Measurements from ENCODE around the gene MXI1.

Gene MXI1

DNA sequence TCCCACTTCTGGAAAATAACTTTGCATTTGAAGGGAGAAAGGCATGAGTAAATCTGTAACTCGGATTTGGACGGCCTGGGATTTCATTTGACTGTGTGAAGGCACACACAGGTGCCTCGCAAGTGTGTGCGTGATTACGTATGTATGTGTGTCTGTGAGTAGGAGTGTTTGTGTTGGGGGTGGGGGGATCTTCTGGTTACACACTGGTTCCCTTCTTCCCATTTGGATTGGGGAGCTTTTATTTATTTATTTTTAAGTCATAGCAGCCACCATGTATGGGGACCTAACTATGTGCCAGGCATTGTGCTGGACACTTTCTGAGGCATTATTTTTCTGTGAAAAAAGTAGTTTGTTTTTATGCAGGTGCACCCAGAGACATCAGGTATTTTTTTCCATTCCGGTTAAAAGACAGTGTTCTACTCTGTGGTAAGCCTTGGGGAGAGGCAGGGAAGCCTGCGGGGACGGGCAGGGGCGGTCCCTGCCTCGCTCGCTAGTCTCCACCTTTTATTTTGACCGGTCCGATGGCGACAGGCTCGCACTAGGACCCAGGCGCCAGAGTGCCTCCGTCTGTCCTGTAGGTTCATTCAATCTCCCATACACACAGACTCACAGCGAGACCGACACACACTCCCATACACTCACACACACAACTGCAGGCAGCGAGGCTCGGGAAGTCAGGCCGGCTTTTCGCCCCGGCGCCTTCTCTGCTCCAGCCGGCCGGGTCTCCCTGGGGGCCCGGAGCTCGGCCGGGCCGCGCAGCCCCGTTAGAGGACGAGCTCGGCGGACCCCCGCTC is at the start of gene MXI1:
TSS of gene MXI1 (plus strand) at position 595 of the 794 bp plus-strand sequence. CDS start 204 bp downstream, outside the sequence.
- DNase-seq (ENCODE audit: low spot score), result peak; percentile 45

DNA sequence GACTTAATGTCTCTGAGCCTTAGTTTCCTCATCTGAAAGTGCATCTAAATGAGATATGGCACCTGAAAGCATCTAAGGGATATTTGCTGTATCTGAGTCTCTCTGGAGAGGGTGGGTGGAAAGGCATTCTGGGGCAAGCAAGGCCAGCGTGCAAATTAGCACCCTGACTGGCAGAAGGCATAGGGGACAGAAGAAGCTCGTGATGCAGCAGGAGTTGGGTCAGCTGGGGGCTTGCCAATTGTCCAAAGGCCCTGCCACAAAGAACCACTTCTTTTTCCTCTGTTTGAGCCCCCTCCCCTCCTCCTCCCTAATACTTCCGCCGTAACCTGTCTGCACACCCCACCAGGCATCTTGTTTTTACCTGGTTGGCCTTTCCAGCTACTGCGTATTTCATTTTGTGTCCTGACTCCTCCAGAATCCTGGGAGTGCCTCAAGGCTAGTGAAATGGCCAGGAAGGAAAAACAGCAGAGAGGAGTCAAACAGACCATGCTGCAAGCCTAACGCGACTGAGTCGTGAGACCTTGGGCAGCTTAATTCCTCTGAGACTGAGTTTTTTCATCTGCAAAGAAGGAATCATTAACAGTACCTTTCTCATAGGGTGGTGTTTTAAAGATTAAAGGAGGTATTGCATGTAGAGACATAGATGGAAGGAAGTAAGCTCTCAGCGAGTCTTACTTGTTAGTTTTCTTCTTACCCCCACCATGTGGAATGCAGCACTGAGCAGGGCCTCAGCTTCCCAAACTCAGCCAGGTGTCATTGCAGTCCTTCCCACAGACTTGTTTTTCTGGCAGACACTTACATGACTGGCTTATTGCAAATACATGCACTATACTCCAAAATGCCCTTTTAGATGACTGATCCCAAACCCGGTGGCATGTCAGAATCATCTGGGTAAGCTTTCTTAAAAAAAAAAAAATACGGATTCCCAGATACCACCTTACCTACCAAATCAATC is 49.1 kb upstream of the MXI1 start:
- DNase-seq (ENCODE audit: low spot score), result no peak

DNA sequence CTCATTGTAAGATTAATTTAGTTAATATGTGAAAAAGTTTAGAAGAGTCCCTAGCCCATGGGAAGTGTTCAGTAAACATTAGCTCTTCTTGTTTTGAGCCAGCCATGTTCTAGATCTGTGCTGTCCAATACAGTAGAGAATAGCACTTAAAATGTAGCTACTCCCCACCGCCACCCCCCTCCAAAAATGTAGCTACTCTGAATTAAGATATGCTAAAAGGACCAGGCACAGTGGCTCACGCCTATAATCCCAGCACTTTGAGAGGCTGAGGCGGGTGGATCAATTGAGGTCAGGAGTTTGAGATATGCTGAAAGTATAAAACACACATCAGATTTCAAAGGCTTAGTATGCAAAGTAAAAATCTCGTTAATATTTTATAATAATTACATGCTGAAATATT is 47.3 kb upstream of the MXI1 start:
- DNase-seq (ENCODE audit: low spot score), result no peak

DNA sequence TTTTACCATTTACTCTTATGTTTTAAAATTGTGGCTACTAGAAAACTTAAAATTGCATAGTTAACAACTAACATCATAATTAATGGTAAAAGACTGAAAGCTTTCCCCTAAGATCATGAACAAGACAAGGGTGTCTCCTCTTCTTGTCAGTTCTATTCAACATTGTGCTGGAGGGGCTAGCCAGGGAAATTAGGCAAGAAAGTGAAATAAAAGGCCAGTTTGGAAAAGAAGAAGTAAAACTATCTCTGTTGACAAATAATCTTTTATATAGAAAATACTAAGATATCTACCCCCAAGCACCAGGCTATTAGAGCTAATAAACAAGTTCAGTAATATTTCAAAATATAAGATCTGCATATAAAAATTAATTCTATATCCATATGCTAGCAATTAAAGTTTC is 46.9 kb upstream of the MXI1 start:
- DNase-seq (ENCODE audit: low spot score), result no peak

DNA sequence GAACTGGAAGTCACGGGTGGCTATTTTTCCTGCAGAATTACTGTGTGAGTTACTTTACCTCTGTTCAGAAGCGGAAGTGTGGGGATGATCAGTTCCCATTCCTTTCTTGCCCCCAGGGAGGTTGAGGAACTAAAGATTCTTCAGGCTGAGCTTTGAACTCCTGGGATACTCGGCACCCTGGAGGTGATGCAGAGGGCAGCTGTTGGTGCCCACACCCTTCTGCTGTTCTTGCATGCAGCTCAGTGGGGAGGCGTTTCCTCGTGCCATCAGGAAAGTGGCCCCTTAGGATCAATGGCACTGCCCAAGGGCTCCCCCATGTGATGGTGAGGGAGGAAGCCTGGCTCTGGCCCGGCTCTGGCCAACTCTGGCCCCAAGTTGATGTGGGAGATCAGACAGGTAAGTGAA is 44.7 kb upstream of the MXI1 start:
- no peak for DNase-seq (ENCODE audit: low spot score)

DNA sequence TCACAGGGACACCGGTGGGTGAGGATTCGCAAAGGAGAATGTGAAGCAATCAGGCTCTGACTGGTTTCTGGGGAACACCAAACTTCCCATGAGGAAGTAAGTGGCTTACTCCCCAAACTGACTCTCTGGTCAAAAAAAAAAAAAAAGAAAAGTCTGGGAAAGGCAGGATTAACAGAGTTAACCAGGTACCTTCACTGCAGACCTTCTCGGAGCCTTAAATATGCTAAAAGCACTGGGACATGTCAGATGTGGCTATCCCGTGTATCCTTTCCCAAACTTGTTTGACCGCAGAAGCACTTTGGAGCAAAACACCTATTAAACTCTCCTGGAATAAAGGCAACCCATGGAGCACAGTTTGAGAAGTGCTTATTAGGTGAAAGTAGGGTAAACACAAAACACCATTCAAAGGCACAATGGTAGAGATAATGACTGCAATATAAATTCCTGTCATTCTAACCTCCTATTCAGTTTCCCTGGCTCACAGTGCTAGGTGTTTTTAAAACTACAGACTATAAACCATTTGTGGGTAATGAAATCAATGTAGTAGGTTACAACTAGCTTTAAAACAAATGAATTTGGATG is 44.1 kb upstream of the MXI1 start:
- no peak for DNase-seq (ENCODE audit: low spot score)

DNA sequence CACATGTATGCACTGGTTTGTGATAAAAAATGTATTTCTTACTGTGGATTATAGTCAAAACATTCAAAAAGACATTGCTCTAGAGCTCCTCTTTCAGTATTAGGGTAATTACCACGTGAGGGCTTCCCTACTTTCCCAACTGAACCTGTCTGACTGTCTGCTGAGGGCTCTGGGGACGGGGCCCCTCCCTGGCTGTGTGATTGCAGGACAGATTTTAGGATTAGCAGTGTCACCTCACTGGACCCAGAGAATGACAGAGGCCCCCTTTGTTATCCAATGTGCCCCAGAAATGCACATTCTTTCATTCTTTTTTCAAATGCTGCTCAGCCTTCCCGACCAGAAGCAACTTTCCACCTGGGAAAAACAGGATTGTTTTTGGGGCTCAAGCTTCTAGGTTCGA is 43.6 kb upstream of the MXI1 start:
- DNase-seq (ENCODE audit: low spot score), result no peak

DNA sequence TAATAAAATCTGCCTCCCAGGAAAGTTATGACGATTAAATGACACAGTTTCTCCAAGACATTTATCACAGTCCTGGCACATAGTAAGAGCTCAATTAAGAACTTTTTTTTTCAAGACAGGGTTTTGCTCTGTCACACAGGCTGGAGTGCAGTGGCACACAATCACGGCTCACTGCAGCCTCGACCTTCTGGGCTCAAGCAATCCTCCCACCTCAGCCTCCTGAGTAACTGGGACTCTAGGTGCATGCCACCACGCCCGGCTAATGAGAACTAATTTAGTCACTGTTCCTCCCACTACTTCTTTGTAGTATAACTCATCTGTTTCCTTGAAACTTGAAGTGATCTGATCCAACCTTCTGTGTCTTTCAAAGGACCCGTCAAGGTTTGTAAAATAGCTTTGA is 42.2 kb upstream of the MXI1 start:
- DNase-seq (ENCODE audit: low spot score), result no peak

DNA sequence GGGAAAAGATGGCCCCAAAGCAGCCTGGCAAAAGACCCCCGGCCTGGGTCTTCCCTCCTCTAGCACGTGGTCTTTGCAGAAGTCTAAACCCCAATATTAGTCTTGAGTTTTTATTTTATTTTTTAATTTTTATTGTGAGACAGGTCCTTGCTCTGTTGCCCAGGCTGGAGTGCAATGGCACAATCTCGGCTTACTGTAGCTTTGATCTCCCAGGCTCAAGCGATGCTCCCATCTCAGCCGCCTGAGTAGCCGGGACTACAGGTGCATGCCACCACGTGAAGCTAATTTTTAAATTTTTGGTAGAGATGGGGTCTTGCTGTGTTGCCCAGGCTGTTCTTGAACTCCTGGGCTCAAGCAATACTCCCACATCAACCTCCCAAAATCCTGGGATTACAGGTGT is 40.3 kb upstream of the MXI1 start:
- no peak for DNase-seq (ENCODE audit: low spot score)

DNA sequence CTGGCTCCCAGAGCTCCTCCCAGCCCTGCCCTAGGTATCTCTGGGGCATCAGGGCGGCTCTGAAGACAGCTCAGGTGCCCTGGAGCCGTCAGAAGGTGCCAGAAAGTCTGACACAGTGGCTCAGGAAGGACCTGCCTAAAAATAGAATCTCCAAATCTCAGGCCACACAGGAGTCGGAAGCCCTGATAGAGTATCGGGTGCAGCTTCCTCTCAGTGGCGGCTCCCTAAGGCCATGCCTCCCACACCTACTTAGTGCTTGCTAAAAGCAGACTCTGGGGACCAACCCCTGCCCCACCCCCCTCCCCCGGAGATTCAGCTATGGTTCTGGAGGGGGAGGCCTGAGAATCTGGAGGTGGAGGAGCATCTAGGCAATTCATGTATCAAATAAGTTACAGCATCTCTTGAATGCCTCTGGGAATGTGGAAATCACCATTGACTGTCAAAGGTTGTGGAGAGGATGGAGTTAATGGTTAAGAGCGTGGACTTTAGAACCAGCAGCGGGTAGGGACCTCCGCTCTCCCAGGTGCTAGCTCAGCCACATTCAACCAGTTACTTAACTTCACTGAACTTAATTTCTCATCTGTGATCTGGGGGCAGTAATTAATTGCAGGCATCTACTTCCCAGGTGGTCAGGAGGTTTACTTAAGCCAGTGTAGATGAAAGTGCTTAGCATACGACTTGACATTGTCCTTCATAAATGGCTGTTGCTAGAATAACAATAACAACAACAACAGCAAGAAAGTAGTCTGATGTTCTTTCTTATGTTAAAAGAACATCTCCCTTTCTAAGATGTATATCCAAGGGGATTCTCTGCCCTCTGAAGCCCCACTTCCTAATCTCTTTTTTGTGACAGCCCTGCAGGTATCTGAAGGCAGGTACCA is 38.6 kb upstream of the MXI1 start:
- DNase-seq (ENCODE audit: low spot score), result no peak

DNA sequence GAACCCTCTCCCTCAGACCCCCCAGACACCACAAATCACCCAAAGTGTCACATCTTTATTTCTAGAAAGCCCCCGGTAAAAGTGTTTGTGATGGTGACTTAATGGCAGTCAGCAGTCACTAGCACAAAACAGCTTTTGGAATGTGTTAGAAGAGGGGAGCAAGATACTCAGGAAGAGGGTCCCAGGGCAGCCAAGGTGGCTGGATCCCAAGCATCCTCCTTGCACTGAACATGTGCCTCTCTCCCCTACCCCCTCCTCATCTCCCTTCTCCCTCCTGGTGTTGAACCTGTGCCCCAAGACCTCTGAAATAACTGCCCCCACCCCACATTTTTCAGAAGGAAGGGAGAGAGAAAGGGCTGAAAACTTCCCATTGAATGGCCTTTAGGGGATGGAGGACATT is 37.8 kb upstream of the MXI1 start:
- DNase-seq (ENCODE audit: low spot score), result no peak

DNA sequence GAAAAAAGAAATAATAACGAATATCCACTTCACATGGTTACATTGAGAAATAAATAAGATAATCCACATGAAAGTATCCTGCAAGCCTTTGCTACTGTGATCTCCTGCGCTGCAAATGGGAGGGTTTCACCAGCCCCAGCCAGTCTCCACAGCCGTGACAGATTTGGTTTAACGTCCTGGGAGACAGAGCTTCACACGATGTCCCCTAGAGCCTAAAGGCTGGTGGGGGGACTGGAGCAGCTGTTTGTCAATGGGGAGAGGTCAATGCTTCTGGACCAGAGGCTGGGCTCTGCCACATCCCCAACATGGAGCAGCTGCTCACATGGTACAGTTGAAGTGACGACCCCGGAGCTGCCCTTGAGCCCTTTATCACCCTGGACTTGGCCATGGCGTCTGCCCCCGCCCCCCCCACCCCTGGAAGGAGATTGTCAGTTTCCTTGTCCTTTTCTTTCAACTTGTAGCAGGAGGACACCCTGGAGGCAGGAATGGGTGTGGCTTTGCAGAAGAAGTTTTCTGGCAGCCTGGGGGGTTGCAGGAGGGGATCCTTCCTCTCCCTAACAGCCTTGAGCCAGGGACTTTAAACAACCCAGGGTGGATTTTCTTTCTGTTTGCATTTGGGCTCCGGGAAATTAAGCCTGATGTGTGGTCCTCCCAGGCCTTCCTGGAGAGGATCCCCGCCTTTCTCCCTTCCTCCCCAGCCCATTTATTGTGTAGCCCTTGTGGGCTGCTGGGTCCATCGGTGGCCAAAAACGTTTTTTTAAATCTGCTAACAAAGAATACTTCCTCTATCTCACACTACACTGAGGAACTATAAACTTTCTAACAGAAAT is 37.0 kb upstream of the MXI1 start:
- no peak for DNase-seq (ENCODE audit: low spot score)

DNA sequence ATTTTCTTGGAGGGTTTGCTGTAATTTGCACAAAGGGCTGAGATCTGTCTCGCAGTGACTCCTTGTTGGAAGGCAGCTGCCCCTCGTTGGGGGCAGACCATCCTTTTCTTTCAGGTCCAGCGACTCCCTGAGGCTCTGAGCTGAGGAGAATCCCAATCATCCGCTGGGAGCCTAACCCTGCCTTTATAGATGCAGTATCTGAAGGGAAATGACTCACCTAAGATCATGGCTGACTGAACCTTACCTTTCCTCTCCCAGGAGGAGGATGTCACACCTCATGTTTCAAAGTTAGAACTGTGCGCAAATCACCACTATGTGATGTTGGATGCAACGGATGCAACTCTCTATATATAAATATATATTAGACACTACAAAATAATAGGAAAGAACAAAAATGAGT is 36.4 kb upstream of the MXI1 start:
- DNase-seq (ENCODE audit: low spot score), result no peak

DNA sequence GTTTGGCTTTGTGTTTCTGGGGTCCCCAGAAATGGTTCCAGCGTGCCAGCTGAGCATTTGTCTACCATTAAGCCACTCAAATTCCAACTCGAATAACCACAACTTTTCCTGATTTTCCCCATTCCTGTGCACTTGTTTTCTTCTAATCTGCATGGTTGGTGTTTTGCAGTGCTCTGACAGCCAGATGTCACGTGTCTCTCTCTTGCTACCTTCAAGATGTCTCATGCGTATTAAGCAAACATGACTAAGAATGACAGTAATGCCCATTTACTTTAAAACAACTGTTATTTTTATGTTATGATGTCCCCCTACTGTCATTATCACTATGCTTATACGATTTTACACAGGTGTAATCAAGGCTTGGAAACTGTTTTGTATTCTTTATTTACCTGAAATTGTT is 35.2 kb upstream of the MXI1 start:
- DNase-seq (ENCODE audit: low spot score), result no peak

DNA sequence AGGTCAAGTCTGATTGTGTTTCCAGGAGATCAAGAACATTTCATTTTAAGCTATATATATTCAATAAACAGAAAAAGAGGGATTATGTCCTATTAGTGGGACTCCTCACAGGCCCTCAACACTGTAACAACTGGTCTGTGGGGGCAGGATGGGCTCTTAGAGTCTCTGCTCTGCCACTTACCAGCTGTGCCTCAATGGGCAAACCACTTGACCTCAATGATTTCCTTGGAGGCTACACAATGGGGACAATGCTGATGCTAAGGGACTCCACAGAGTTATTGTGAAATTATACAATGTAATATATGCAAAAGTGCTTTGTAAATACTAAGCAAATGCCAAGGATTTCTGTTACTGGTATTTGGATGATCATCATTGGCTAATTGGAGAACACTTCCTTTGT is 33.2 kb upstream of the MXI1 start:
- no peak for DNase-seq (ENCODE audit: low spot score)

DNA sequence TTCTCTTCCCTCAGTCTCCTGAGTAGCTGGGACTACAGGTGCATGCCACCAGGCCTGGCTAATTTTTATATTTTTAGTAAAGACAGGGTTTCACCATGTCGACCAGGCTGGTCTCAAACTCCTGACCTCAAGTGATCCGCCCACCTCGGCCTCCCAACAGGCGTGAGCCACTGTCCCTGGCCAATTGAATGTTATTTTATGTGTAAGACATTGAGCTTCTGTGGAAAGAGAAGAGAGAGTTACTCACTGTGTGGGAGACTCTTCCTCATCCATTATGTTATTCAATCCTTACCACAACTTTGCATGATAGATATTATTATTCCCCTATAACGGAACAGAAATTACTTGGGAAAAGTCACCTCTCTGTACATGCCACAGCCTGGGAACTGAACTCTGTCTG is 32.6 kb upstream of the MXI1 start:
- no peak for DNase-seq (ENCODE audit: low spot score)

DNA sequence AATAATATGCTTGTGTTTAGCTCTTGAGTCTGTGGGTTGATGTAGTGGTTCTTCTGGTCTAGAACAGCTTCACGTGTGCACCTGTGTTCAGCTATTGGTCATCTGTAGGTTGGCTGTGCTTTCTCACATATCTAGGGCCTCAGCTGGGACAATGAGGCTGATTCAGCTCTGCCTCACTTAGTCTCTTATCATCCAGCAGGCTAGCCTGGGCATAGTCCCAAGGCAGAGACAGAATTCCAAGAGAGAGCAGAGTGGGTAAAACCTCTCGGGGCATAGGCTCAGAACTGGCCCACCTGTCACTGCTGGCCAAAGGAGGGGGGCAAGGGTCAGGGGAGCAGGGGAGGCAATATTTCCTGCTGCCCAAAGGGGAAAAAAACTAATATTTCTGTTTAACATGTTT is 32.0 kb upstream of the MXI1 start:
- no peak for DNase-seq (ENCODE audit: low spot score)

DNA sequence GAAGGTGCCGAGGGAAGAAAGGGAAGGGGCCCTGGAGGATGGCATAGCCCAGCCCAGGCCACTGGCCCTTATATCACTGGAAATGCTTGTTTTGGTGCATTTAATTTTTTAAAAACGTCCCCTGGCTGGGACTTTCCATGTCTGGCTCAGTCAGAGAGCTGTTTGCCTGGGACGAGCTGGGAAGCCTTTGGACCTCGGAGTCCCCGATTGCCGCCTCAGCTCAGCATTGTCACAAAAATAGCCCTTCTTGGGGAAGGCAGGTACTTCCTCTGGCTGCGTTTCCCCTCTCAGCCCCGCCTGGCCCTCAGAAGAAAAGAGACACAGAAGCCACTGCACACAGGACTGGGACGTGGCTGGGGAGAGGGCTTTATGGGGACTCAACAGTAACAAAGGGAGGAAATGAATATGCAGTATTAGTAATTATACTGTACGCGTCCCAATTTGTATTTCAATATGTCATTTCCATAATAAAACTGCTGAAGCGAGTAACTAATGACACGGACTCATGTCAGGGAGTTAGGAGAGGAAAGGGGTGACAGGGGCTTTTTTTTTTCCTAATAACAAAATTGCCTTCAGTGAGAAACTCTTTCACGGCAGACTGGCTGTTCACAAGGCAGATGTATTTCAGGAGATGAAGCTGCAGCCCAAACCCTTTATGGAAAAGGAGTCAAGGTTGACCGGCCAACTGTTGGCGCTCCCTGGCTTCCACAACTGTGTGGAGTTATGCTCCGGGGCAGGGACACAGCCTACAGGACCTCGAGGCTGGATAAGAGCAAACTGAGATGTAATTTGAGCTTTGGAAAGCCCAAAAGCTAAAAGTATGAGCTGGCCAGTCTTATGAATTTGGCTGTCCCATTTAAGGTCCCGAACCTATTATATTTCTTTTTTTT is 31.0 kb upstream of the MXI1 start:
- DNase-seq (ENCODE audit: low spot score), result no peak

DNA sequence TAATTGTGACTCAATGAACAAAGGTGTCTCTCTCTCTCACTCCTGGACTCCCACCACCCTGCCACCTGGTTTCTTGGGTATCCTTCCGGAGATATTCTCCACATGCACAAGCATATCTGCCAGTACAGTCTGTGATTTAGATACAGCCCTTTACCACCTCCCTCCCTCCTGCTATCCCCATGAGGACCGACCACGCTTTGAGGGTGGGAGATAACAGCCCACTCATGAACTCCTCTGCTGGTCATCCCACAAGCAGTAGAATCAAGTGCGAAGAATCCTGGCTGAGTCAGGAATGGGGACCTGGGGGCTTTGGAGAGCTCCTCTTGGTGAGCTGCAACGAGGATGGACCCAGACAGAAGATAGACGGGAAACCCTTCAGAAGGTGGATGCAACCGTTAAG is 28.2 kb upstream of the MXI1 start:
- DNase-seq (ENCODE audit: low spot score), result no peak

DNA sequence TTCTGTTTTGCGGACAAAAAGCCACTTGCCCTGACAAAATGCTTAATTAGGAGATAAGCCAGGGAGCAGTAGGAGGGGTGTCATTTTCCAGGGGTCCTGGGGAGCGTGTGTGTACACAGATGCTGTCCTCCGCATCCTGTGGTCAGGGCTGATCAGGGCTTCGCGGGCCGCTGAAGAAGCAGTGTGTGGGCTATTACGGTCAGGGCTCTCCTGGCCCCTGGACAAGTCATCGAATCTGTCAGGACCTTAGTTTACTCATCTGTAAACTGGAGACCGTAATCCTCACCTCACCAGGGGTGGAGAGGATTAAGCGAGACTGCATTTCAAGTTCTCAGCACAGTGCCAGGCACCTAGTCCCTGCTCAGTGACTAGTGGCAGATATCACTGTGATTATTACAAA is 26.0 kb upstream of the MXI1 start:
- DNase-seq (ENCODE audit: low spot score), result no peak
